ENCODE measurements around the gene ANKRD27. TPM values are rescaled to one million over a fixed set of nuclear protein-coding genes. Genes with fewer than 3 reads are reported as not detected.
"Not testable (repeated sequence)": the region's sequence is repeated elsewhere in the genome, so short reads cannot be mapped to it uniquely, and the experiment has no call there.

The ANKRD27 gene
- total RNA-seq, result 35.6 and 37.3 TPM in 2 replicates

- intact Hi-C loops (cut with micrococcal nuclease), result loop anchor here (1.0 to 10.0 kb wide), 6 partner anchors 16 to 1463 kb away; partner anchors contain the start of genes DPY19L3, NUDT19, PDCD5 and ZNF507
Observed at GRCh38 chr19:32674931-32675719, at the start of gene ANKRD27. ANKRD27 (minus strand) TSS chr19:32675180; CDS start chr19:32659015, 16,165 bp downstream.

DNA sequence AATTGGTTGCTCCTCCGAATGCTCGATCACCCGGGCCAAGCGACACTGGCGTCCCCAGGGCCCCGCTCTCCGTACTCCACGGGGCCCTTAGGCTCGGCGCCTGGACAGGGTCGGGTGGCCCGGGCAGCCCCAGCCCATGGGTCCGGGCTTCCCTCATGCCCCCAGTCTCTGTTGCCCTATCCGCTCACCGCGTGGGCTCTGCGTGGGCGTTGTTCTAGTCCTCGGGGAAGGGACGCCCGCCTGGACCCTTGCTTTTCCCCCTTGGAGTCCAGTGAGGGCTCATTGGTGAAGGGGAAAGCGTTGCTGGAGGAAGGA, 45.9 kb upstream of the ANKRD27 start:
- intact Hi-C loops (cut with micrococcal nuclease), result no loop called here

- intact Hi-C loops (cut with micrococcal nuclease), result no loop called here
Observed at GRCh38 chr19:32720216-32720935, 45.4 kb upstream of the ANKRD27 start.

GRCh38 chr19:32719611-32720059, 44.7 kb upstream of the ANKRD27 start, which contains the start of gene TDRD12:
TDRD12 (plus strand) TSS chr19:32719767; CDS start chr19:32720073, 306 bp downstream.
- intact Hi-C loops (cut with micrococcal nuclease), result no loop called here

DNA sequence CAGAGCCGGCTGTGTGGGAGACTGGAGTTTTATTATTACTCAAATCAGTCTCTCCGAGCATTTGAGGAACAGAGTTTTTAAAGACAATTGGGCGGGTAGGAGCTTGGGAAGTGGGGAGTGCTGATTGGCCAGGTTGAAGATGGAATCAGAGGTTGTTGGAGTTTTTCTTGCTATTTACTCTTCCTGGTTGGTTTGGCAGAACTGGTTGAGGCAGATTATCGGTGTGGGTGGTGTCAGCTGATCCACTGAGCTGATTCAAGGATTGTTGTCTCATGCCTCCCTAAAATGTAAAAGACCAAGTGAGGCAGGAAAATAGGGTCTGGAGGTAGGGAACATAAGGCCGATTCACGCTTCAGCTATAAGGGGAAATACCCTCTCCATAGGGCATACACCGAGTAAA, 43.3 kb upstream of the ANKRD27 start:
- intact Hi-C loops (cut with micrococcal nuclease), result no loop called here

- intact Hi-C loops (cut with micrococcal nuclease), result no loop called here
Observed at GRCh38 chr19:32717496-32717895, 42.5 kb upstream of the ANKRD27 start.

DNA sequence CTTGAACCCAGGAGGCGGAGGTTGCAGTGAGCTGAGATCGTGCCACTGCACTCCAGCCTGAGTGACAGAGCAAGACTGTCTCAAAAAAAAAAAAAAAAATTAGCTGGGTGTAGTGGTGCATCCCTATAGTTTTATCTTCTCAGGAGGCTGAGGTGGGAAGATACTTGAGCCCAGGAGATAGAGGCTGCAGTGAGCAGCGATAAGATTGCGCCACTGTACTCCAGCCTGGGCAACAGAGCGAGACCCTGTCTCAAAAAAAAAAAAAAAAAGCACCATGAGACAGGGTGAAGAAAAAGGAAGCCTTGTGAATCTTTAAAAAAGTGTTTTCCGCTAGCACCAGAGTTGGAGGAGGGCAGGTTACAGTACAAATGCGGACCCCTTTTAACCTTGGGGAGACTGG, 41.2 kb upstream of the ANKRD27 start:
- intact Hi-C loops (cut with micrococcal nuclease), result not testable (repeated sequence)

- intact Hi-C loops (cut with micrococcal nuclease), result no loop called here
Observed at GRCh38 chr19:32711747-32712146, 36.8 kb upstream of the ANKRD27 start.

DNA sequence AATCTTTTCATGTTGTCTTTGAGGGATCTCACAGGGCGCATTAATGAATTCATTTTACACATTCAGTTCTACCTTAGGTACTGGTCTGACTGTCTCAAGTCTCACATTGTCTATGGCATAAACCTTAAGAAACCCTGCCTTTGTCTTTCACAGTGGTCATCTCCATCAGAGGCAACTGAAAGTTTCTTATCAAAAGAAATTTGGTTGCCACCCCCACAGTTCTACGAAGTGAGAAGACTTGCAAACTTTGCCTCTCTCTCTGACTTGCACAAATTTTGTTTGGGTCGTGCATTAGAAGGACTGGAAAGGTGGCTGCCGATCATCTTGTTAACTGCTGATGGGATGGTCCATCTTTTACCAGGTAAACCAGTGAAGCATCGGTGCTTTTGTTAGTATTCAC, 34.1 kb upstream of the ANKRD27 start:
- intact Hi-C loops (cut with micrococcal nuclease), result no loop called here

DNA sequence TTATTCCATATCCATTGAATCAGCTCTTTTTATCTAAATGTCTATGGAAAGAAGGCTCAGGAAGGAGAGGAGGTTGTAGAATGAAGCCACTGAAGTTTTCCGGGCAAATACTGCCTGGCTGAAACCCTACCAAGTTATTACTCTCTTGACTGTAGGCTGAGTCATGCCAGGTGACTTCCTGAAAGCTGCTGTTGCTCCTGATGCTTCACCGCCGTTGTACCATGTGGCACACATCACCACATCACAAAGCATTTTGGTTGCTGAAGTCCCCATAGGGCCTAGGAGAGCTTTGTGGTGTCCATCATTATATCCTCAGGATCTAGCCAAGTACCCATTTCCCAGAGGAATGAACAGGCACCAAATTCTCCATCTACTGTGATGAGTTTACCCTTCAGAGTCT, 33.5 kb upstream of the ANKRD27 start:
- intact Hi-C loops (cut with micrococcal nuclease), result no loop called here

- intact Hi-C loops (cut with micrococcal nuclease), result not testable (repeated sequence)
Observed at GRCh38 chr19:32704006-32704405, 29.0 kb upstream of the ANKRD27 start.

DNA sequence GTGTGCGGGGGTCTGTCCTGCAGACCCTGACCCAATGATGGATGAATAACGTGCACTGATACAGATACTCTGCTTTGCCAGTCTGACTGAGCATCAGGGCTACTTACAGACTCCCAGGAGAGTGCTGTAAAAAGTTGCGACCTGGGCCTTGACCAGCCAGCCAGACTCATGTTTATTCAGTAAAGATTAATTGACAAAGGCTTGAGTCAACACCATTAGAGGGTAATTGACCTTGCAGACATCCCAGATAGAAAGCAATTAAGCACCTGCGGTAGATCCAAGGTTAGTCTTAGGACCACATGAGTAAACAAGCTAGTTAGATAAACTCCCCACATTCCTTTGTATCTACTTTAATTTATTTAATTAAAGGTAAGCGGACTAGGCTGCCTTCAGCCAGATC, 27.0 kb upstream of the ANKRD27 start:
- intact Hi-C loops (cut with micrococcal nuclease), result no loop called here

- intact Hi-C loops (cut with micrococcal nuclease), result not testable (repeated sequence)
Observed at GRCh38 chr19:32700129-32700528, 25.1 kb upstream of the ANKRD27 start.

DNA sequence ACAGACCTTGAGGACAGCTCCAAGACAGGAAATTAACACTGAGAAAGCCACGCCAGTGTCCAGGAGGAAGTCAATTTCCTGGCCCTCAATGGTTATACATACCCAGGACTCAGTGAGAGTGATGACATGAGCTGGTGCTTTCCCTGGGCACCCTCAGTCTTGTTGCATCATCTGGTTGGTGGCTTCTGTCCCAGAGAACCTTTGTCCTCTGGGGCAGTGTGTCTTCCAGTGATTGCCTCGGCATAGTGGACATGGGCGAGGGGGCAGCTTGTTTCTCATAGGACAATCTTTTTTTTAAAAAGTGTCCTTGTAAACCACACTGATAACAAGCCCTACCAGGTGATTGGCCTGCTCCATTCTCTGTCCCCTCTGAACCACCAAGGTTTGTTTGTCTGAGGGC, 21.8 kb upstream of the ANKRD27 start:
- intact Hi-C loops (cut with micrococcal nuclease), result not testable (repeated sequence)

DNA sequence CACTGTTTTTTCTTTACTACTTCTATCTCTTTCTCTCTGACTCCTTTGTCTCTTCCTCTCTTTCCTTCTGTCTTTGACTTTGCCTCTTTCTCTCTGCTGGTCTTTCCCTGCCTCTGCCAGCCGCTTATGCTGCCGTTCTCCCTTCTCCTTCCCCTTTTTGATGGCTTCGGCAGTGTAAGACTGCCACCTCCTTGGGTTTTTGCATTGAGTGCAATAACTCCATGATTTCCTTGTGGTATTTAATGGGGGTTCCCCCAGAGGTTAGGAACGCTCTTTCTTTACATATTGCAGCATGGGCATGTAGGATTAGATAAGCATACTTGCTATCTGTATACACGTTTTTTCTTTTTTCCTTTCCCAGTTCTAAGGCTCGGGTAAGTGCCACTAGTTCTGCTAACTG, 20.5 kb upstream of the ANKRD27 start:
- intact Hi-C loops (cut with micrococcal nuclease), result not testable (repeated sequence)

DNA sequence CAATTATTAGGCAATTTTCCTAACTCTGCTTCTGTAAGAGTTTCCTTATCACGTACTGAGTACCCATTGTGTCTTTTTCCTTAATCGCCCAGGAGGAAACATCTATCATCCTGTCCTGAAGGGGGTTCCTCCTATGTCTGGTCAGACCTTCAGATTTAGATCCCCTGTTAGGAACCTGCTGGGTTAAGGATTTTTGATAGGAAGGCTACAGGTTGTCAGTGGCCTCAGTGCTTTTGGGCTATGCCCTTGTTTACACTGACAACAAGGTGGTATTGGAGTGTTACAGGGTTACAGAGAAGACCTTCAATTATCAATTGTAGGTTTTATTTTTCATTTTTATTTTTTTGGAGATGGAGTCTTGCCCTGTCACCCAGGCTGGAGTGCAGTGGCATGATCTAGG, 19.9 kb upstream of the ANKRD27 start:
- intact Hi-C loops (cut with micrococcal nuclease), result loop anchor here (5.0 kb wide), 4 partner anchors 97 to 1102 kb away; partner anchors contain the start of genes KCTD15, PDCD5 and ZNF507

- intact Hi-C loops (cut with micrococcal nuclease), result loop anchor here (5.0 kb wide), 4 partner anchors 98 to 1103 kb away; partner anchors contain the start of genes KCTD15, PDCD5 and ZNF507
Observed at GRCh38 chr19:32694316-32694715, 19.3 kb upstream of the ANKRD27 start.

GRCh38 chr19:32693151-32694108, 18.4 kb upstream of the ANKRD27 start:
- intact Hi-C loops (cut with micrococcal nuclease), result loop anchor here (2.0 to 5.0 kb wide), 5 partner anchors 99 to 1104 kb away; partner anchors contain the start of genes KCTD15, PDCD5 and ZNF507

DNA sequence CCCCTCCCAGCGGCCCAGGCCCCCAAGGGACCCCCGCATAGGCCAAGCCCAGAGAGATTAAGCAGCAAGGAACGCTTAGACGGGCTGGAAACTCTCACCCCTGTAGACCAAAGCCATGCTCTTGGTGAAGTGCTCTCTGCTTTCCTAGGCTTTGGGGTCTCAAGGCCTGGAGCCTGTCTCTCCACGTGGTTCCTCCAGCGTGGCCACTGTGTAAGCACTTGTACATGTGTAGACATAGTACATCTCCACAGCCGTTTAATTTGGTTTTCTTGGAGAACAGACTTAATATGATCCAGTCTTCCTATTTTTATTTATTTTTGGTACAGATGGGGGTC, 17.7 kb upstream of the ANKRD27 start:
- intact Hi-C loops (cut with micrococcal nuclease), result loop anchor here (2.0 to 5.0 kb wide), 5 partner anchors 100 to 1105 kb away; partner anchors contain the start of genes KCTD15, PDCD5 and ZNF507

- intact Hi-C loops (cut with micrococcal nuclease), result loop anchor here (1.0 to 5.0 kb wide), 6 partner anchors 17 to 1105 kb away; partner anchors contain the start of genes ANKRD27, KCTD15, PDCD5 and RGS9BP
Observed at GRCh38 chr19:32691952-32692726, 17.2 kb upstream of the ANKRD27 start.
